Prostate gland (tissue), 2 donors: ENCODE results near the gene MAP4K3. TPM values are rescaled to one million over a fixed set of nuclear protein-coding genes. Genes with fewer than 3 reads are reported as not detected.

Source experiments
- DNase-seq: peaks from one replicate; pipeline ENCODE4 v3.0.0-alpha.2; 2019; ENCODE audit warnings: low spot score
- H3K27ac ChIP-seq, 2 donors: fragments of 200-600 bp; sonication (generic); 2 replicates each; pipeline ENCODE4 v1.5.1; 2017 to 2019
- H3K27me3 ChIP-seq: fragments of 200-600 bp; sonication (generic); replicated peaks from 2 replicates; pipeline ENCODE4 v1.5.1; 2019; ENCODE audit not compliant: insufficient read depth
- H3K36me3 ChIP-seq, 2 donors: fragments of 200-600 bp; sonication (generic); 1 replicate in 1 of 2; 2 replicates in 1 of 2; pipeline versions ENCODE4 v1.5.1 to v1.8.1; 2017 to 2019
- H3K4me1 ChIP-seq: fragments of 200-600 bp; sonication (generic); replicated peaks from 2 replicates; pipeline ENCODE4 v1.5.1; 2019
- H3K4me3 ChIP-seq, 2 donors: fragments of 200-600 bp; sonication (generic); 2 replicates each; pipeline ENCODE4 v1.5.1; 2017 to 2019
- H3K9me3 ChIP-seq: fragments of 200-600 bp; sonication (generic); 2 replicates; pipeline ENCODE4 v1.5.1; 2017
- CTCF ChIP-seq, 4 experiments: fragments of 200-600 bp in 2 of 4; fragments of 450-650 bp in 2 of 4; sonication (generic) in 2 of 4; IDR thresholded peaks; 1 replicate in 3 of 4; 2 replicates in 1 of 4; pipeline ENCODE4 v1.5.1; 2016 to 2019; ENCODE audit warnings: antibody characterized with exemption in 4 of 4, mild to moderate bottlenecking in 2 of 4, moderate library complexity in 2 of 4
- POLR2A ChIP-seq: fragments of 450-650 bp; IDR thresholded peaks from one replicate; pipeline ENCODE4 v1.6.1; 2016; ENCODE audit warnings: antibody characterized with exemption, mild to moderate bottlenecking
- POLR2AphosphoS5 ChIP-seq: sonication (generic); formaldehyde crosslinking; IDR thresholded peaks from one replicate; pipeline ENCODE4 v1.6.1; 2017; ENCODE audit warnings: antibody characterized with exemption
- WGBS: methylation state at CpG from one replicate; pipeline ENCODE4 v1.1.5; 2018; 5-methylcytosine and 5-hydroxymethylcytosine counted together
- intact Hi-C: fragments of 100-400 bp; cut with DNase I; formaldehyde crosslinking; loops from one replicate; pipeline ENCODE4 v1.14.2; 2022
- total RNA-seq, 2 donors: library from RNA; depleted of rRNA; stranded (reverse); fragments of >200 nt; gene quantifications; one replicate each; pipeline ENCODE4 v1.1.0, GENCODE V29; 2016

Gene MAP4K3
- total RNA-seq, 2 donors from 2014 or later, result 34.3 to 41.8 TPM

- H3K36me3 ChIP-seq, result no peaks in the 10 kb centered on the region
- intact Hi-C loops, result no loop called here
- DNase-seq, result no peak
- H3K4me1 ChIP-seq, result no peaks in the 10 kb centered on the region
- no peak overlapping the region for H3K4me3 ChIP-seq
- no peak overlapping the region for H3K27ac ChIP-seq
- TF ChIP-seq POLR2A (no peak), CTCF (IDR thresholded peaks at IDR 0.05) (no peak), POLR2AphosphoS5 (no peak)
- H3K27me3 ChIP-seq, result no peaks in the 10 kb centered on the region
- WGBS, result 91% methylated on average over 4 of the region's 4 CpGs
- H3K9me3 ChIP-seq, result no peaks in the 10 kb centered on the region
Measured at GRCh38 chr2:39320162-39320561, 116.9 kb downstream of the MAP4K3 start.

GRCh38 chr2:39313575-39313974, 123.5 kb downstream of the MAP4K3 start:
- Histone ChIP-seq H3K27me3 (no peaks in the 10 kb centered on the region), H3K4me3 (no peak overlapping the region), H3K4me1 (no peaks in the 10 kb centered on the region), H3K27ac (no peak overlapping the region), H3K9me3 (no peaks in the 10 kb centered on the region), H3K36me3 (no peaks in the 10 kb centered on the region)
- TF ChIP-seq CTCF (IDR thresholded peaks at IDR 0.05) (no peak), POLR2A (no peak), POLR2AphosphoS5 (no peak)
- 94% methylated on average over 4 of the region's 4 CpGs for WGBS
- intact Hi-C loops, result no loop called here
- DNase-seq, result no peak

- DNase-seq, result no peak
- WGBS, result 82% methylated on average over 2 of the region's 2 CpGs
- TF ChIP-seq CTCF (IDR thresholded peaks at IDR 0.05), result no peak
- TF ChIP-seq POLR2AphosphoS5, result no peak
- no peak for TF ChIP-seq POLR2A
- Histone ChIP-seq H3K36me3 (no peaks in the 10 kb centered on the region), H3K4me3 (no peak overlapping the region), H3K4me1 (no peaks in the 10 kb centered on the region), H3K9me3 (no peaks in the 10 kb centered on the region), H3K27me3 (no peaks in the 10 kb centered on the region), H3K27ac (no peak overlapping the region)
- intact Hi-C loops, result no loop called here
Measured at GRCh38 chr2:39311469-39311868, 125.6 kb downstream of the MAP4K3 start.

GRCh38 chr2:39308778-39309177, 128.3 kb downstream of the MAP4K3 start:
- Histone ChIP-seq H3K9me3 (no peaks in the 10 kb centered on the region), H3K27me3 (no peaks in the 10 kb centered on the region), H3K36me3 (no peaks in the 10 kb centered on the region), H3K27ac (no peak overlapping the region), H3K4me1 (no peaks in the 10 kb centered on the region), H3K4me3 (no peak overlapping the region)
- intact Hi-C loops, result no loop called here
- TF ChIP-seq CTCF (IDR thresholded peaks at IDR 0.05) (no peak), POLR2AphosphoS5 (no peak), POLR2A (no peak)
- 81% methylated on average over 1 of the region's 1 CpG for WGBS
- no peak for DNase-seq

- no peak for DNase-seq
- TF ChIP-seq CTCF (IDR thresholded peaks at IDR 0.05) (no peak), POLR2AphosphoS5 (no peak), POLR2A (no peak)
- Histone ChIP-seq H3K27ac (no peak overlapping the region), H3K27me3 (no peaks in the 10 kb centered on the region), H3K4me1 (no peaks in the 10 kb centered on the region), H3K4me3 (no peak overlapping the region), H3K36me3 (no peaks in the 10 kb centered on the region), H3K9me3 (no peaks in the 10 kb centered on the region)
- intact Hi-C loops, result no loop called here
- WGBS, result 81% methylated on average over 1 of the region's 1 CpG
Measured at GRCh38 chr2:39306626-39307025, 130.5 kb downstream of the MAP4K3 start.
